Nephron progenitor cell (in vitro differentiated cells): ENCODE measurements around the gene TIAM1.

Source experiments
- DNase-seq: peaks from one replicate; pipeline ENCODE4 v3.0.0; 2021
- H3K27ac Mint-ChIP-seq: 2 replicates; pipeline ENCODE4 v1.8.0; 2021; ENCODE audit warnings: mild to moderate bottlenecking, moderate library complexity, mixed read lengths
- H3K27me3 Mint-ChIP-seq: 2 replicates; pipeline ENCODE4 v1.8.0; 2021; ENCODE audit warnings: mild to moderate bottlenecking, low read depth, mixed read lengths; ENCODE audit not compliant: poor library complexity
- H3K36me3 Mint-ChIP-seq: 2 replicates; pipeline ENCODE4 v1.8.0; 2021; ENCODE audit warnings: low read depth, mixed read lengths
- H3K4me1 Mint-ChIP-seq: 2 replicates; pipeline ENCODE4 v1.8.0; 2021; ENCODE audit warnings: mixed read lengths
- H3K4me3 Mint-ChIP-seq: 2 replicates; pipeline ENCODE4 v1.8.0; 2021; ENCODE audit warnings: mild to moderate bottlenecking, moderate library complexity, mixed read lengths
- H3K9me3 Mint-ChIP-seq: 2 replicates; pipeline ENCODE4 v1.8.0; 2021; ENCODE audit warnings: mild to moderate bottlenecking, moderate library complexity, mixed read lengths
- TF ChIP-seq, protein P1 (sequence below): fragments of 200-600 bp; sonication (generic); IDR thresholded peaks from 2 replicates; pipeline ENCODE4 v1.5.0; 2021; ENCODE audit warnings: antibody characterized with exemption

Gene TIAM1

GRCh38 chr21:31205412-31205811, 138.6 kb downstream of the TIAM1 start:
- no peak for DNase-seq
- Mint-ChIP-seq H3K4me3 (no peak overlapping the region), H3K27me3 (no peaks in the 10 kb centered on the region), H3K27ac (peak overlapping the region; percentile 38), H3K9me3 (no peaks in the 10 kb centered on the region), H3K4me1 (peaks cover 31% of the 10 kb centered on the region), H3K36me3 (peaks cover 36% of the 10 kb centered on the region)
- TF ChIP-seq, protein P1, sequence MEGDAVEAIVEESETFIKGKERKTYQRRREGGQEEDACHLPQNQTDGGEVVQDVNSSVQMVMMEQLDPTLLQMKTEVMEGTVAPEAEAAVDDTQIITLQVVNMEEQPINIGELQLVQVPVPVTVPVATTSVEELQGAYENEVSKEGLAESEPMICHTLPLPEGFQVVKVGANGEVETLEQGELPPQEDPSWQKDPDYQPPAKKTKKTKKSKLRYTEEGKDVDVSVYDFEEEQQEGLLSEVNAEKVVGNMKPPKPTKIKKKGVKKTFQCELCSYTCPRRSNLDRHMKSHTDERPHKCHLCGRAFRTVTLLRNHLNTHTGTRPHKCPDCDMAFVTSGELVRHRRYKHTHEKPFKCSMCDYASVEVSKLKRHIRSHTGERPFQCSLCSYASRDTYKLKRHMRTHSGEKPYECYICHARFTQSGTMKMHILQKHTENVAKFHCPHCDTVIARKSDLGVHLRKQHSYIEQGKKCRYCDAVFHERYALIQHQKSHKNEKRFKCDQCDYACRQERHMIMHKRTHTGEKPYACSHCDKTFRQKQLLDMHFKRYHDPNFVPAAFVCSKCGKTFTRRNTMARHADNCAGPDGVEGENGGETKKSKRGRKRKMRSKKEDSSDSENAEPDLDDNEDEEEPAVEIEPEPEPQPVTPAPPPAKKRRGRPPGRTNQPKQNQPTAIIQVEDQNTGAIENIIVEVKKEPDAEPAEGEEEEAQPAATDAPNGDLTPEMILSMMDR, result no peak

- Mint-ChIP-seq H3K36me3 (peaks cover 30% of the 10 kb centered on the region), H3K27me3 (no peaks in the 10 kb centered on the region), H3K9me3 (no peaks in the 10 kb centered on the region), H3K4me1 (peaks cover 26% of the 10 kb centered on the region), H3K4me3 (no peak overlapping the region), H3K27ac (no peak overlapping the region)
- no peak for DNase-seq
- TF ChIP-seq, protein P1, result no peak
These were observed 139.3 kb downstream of the TIAM1 start for GRCh38 chr21:31204801-31205200.

DNA sequence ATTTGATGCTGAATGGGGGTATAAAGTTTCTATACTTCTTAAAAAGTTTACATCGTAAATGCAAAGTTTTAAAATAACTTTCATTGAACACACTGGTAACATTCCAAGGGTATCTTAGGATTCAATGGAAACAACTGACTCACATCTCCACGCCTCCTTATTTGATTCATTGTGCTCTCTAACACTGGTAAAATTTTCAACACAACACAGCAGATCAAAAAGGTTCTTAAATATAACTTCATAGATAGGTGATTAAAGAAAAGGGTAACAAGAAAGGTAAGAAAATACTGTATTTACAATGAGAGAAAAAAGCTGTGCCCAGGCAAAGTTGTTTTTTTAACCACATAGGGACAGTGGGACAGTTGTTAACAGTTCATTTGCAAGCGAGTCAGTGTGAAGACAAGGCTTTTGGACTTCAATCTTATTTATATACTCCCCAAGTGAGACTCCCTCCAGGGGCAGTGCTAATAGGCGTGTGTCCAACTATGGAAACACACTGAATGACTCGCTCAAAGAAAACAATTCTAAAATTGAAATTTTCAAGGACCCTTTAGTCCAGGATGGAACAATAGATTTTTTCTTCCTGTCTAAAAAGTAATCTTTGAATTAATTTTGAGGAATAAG, 140.5 kb downstream of the TIAM1 start:
- H3K9me3 Mint-ChIP-seq, result no peaks in the 10 kb centered on the region
- H3K4me3 Mint-ChIP-seq, result no peak overlapping the region
- H3K27me3 Mint-ChIP-seq, result peaks cover 5% of the 10 kb centered on the region
- TF ChIP-seq, protein P1, result no peak
- DNase-seq, result no peak
- peaks cover 18% of the 10 kb centered on the region for H3K36me3 Mint-ChIP-seq
- peaks cover 26% of the 10 kb centered on the region for H3K4me1 Mint-ChIP-seq
- peak overlapping the region; percentile 20 for H3K27ac Mint-ChIP-seq

- Mint-ChIP-seq H3K27me3 (peaks cover 5% of the 10 kb centered on the region), H3K4me3 (no peak overlapping the region), H3K4me1 (peaks cover 26% of the 10 kb centered on the region), H3K36me3 (peaks cover 24% of the 10 kb centered on the region), H3K9me3 (no peaks in the 10 kb centered on the region), H3K27ac (peak overlapping the region; percentile 68)
- DNase-seq, result no peak
- TF ChIP-seq, protein P1, result no peak
These were observed 142.5 kb downstream of the TIAM1 start for GRCh38 chr21:31201548-31201947.

DNA sequence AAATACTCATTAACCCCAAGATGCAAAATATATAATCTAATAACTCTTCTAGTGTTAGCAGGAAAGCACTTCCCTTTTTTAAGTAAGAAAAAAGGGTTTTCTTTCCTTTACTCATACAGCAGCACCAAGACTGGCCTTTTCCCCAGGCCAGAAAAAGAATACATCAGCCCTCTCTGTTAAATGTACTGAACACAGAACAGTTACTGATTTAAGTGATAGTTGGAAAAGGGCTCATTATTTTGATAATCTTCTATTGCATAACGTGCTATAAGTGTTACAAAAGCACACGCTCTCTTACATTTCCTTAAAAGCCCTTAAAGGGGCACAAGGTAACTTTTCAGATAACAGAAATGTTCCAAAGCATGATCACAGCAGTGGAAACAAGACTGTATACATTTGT, 142.9 kb downstream of the TIAM1 start:
- peaks cover 26% of the 10 kb centered on the region for H3K4me1 Mint-ChIP-seq
- H3K27ac Mint-ChIP-seq, result no peak overlapping the region

More for the DNA sequence above, 142.9 kb downstream of the TIAM1 start:
- peaks cover 5% of the 10 kb centered on the region for H3K27me3 Mint-ChIP-seq
- DNase-seq, result no peak
- H3K4me3 Mint-ChIP-seq, result no peak overlapping the region
- peaks cover 28% of the 10 kb centered on the region for H3K36me3 Mint-ChIP-seq
- TF ChIP-seq, protein P1, result no peak
- no peaks in the 10 kb centered on the region for H3K9me3 Mint-ChIP-seq
